DMS153 treated with DMSO at 0.1 percent for 48 hours (cell line): ENCODE data around the gene LRRC53.

Experiments used
- DNase-seq: peaks from one replicate; lab custom pipeline; 2025; ENCODE audit not compliant: unreplicated experiment; lab: John Stamatoyannopoulos, UW

Gene LRRC53

DNA sequence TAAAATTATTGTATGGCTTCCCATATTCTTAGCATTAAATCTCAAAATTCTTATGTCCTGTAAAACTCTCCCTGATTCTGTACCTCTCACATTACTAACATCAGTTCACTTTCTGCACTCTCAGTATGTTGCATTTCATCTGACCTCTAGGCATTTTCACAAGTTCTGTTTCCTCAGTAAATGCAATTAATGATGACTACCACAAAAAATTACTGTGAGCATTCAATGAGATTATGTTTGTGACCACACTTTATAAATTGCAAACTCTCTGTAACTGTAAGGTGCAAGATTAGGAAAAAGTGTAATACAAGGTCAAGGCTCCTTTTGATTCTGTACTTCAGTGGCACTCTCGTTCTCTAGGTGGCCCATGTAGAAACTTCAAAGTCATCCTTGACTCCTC, 60.4 kb downstream of the LRRC53 start:
- DNase-seq = no peak

- DNase-seq = no peak
These were observed 75.4 kb downstream of the LRRC53 start for GRCh38 chr1:74437035-74437434.

DNA sequence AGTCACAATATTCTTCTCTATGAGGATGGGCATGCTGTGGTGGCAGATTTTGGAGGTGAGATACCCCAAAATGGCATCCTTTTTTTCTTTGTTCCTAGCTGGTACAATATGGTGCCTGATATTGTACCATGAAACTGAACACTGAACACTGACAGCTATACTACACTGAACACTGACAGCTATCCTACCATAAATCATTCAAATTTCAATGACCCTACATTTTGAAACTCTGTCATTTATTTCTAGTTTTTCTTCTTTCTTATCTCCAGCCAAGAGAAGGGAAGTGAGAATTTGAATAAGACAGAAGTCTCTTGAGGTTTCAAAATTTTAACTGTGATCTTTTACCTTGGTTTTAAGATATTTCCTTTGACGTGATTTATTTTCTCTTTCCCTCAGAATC, 76.3 kb downstream of the LRRC53 start:
- no peak for DNase-seq

GRCh38 chr1:74434321-74434720, 78.1 kb downstream of the LRRC53 start:
- no peak for DNase-seq

DNA sequence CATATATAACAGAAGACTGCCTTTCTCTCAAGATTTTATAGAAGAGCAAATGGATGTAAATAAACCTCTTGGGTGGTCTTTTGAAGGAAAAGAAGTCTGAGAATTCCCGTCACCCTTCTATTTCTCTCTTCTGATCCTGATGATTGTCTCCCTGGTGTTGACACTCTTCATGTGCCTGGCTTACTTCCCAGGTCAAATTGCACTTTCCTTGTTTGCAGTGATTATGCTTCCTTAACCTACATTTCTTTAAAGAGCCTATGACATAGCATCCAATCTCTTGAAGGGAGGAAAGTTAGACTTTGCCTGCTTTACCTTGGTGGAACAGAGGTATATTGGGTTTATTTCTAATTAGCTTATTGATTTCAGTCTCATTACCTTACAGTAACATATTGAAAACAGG, 80.1 kb downstream of the LRRC53 start:
- no peak for DNase-seq

GRCh38 chr1:74431531-74431930, 80.9 kb downstream of the LRRC53 start:
- no peak for DNase-seq

- DNase-seq = no peak
These were observed 82.0 kb downstream of the LRRC53 start for GRCh38 chr1:74430342-74430934.

- no peak for DNase-seq
These were observed 82.8 kb downstream of the LRRC53 start for GRCh38 chr1:74429580-74429979.

GRCh38 chr1:74427681-74428080, 84.7 kb downstream of the LRRC53 start:
- DNase-seq = no peak

DNA sequence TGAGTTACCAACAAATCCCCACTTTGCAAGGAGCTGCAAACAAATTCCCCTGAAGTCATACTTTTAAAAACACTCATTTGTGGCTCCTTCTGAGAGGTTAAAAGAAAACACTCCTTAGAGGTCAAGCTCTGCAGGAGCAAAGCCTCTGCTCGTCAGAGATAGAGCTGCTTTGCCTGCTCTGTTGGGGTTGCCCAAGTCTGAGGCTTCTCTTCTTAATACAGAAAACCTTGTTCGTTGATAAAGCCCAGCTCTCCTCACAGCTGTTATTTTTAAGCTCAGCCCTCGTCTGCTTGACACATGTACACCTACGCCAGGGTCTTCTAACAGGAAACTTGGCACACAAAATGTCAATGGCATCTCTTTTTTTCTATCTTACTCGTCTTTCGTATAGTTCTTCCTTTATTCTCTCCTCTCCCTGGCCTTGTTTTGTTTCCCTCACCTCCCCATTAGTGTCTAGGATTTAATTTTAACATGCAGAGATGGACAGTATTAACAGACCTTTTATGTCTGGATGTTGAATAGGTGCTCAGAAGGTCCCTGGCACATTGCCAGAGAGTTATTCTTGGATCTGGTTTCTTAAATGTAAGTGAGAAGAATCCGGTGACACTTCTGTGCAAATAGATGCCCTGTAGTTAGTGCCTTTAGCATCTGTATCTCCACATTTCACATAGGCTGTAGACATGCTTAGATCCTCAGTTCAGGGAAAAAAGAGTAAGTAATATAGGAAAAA, 86.0 kb downstream of the LRRC53 start:
- DNase-seq = peak; percentile 7

- no peak for DNase-seq
These were observed 86.7 kb downstream of the LRRC53 start for GRCh38 chr1:74425676-74426075.

- DNase-seq = no peak
These were observed 88.9 kb downstream of the LRRC53 start for GRCh38 chr1:74423471-74423870.

DNA sequence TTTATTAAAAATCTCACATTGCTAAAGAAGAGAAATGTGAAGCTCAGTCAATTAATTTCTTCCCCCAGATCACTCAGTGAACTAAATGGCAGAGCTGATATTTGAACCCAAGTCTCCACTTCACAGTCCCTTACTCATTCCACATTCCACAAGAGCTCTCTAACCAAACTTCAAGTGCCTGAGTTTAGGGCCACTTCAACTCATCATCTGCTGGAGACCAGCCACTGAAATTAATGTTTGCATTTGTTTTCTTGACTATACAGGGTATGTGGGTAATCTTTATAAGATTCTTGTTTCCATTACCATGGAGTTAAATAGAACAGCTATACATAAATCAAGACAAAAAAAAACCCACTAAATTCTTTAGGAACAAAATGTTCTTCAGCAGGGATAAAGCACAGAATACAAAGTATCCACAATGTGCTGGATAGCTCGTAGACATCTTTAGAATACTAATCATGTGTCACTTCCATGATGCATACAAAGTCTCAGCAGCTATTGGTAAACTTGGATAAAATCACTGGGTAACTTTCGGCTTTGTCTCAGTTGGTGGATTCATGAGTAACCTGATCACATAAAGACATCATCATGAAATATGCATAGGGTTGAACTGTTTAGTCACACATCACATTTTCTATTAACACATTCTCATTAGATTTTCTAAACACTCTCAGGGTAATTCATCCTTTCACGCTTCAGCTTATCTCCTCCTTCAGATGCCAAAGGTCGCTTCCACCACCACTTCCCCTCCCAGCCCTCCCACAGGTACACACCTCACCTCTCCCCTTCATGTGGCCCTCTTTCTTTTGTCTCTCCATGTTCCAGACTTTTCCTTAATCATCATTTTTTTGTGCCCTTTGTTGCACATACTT, 89.8 kb downstream of the LRRC53 start:
- DNase-seq = no peak

DNA sequence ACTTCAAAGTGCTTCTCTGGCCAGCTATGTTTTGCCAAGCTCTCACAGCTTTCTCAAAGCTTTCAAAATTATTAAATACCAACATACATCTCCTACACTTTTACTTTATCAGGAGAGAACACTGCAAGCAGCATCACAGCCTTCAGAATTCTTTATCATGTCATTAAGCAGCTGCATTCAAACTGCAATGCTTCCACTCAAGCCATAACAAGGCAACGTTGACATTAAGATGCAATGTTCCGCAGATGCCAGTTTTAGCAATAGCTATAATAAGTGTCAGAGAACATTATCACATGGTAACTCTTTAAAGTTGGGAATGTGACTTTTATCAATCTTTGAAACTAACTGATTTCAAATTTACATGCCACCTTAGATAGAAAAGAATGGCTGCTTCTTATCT, 91.9 kb downstream of the LRRC53 start:
- no peak for DNase-seq
